HepG2 (cell line): Measurements from ENCODE around the gene LMBRD2. TPM values are rescaled to one million over a fixed set of nuclear protein-coding genes. Genes with fewer than 3 reads are reported as not detected.

Experiments used
- ATAC-seq: fragments of 200-7000 bp; cut with Tn5 transposase; 3 replicates; pipeline ENCODE4 v1.9.1; 2020; ENCODE audit warnings: mild to moderate bottlenecking, moderate library complexity
- BruUV-seq: library from RNA; stranded (reverse); fragments of 400-500 nt; replicated peaks from 2 replicates; lab custom pipeline; 2021; lab: Mats Ljungman, UMichigan
- CTCF ChIA-PET: fragments of 300-600 bp; formaldehyde crosslinking; extraction: SDS; loops from one replicate; lab custom pipeline; 2021; ENCODE audit warnings: low total read pairs, inconsistent platforms, low intra/inter-chr PET ratio; lab: Yijun Ruan, JAX
- POLR2A ChIA-PET: fragments of 350-600 bp; sonication (Branson Sonifier 250); formaldehyde crosslinking; loops from one replicate; lab custom pipeline; 2020; ENCODE audit warnings: antibody characterized with exemption, inconsistent platforms; lab: Yijun Ruan, JAX
- DNase-seq: peaks from one replicate; pipeline ENCODE4 v3.0.0-alpha.2; 2015; ENCODE audit warnings: low spot score
- FAIRE-seq: peaks from 3 replicates; lab custom pipeline; 2011; peaks lifted over from hg19 to GRCh38; lab: Jason Lieb, UNC
- H2AFZ ChIP-seq: one replicate; pipeline ENCODE4 v1.6.1; 2011; ENCODE audit warnings: low read length, inconsistent platforms
- H3K27ac ChIP-seq: fragments of 300-600 bp; 3 replicates; pipeline ENCODE4 v1.8.0; 2011; ENCODE audit warnings: mixed run types, mild to moderate bottlenecking, mixed read lengths, low read length, inconsistent platforms; ENCODE audit not compliant: insufficient read depth; ENCODE audit errors: extremely low read length
- H3K27me3 ChIP-seq, 2 experiments: fragments of 200-600 bp in 1 of 2; 2 replicates in 1 of 2; 3 replicates in 1 of 2; pipeline versions ENCODE4 v1.6.0 to v1.8.0; 2011; ENCODE audit warnings: low read length in 2 of 2, mild to moderate bottlenecking in 2 of 2, moderate library complexity in 2 of 2, inconsistent platforms in 1 of 2; ENCODE audit not compliant: insufficient read depth in 2 of 2, control insufficient read depth in 1 of 2
- H3K36me3 ChIP-seq, 2 experiments: fragments of 200-600 bp in 1 of 2; replicated peaks in 1 of 2; 2 replicates in 1 of 2; 3 replicates in 1 of 2; pipeline versions ENCODE4 v1.5.1 to v1.8.0; 2011; ENCODE audit warnings: low read length in 2 of 2, inconsistent platforms in 1 of 2; ENCODE audit not compliant: insufficient read depth in 2 of 2, control insufficient read depth in 1 of 2
- H3K4me1 ChIP-seq: 2 replicates; pipeline ENCODE4 v1.5.1; 2012; ENCODE audit warnings: low read length, inconsistent platforms; ENCODE audit not compliant: insufficient read depth
- H3K4me2 ChIP-seq: 2 replicates; pipeline ENCODE4 v1.6.0; 2011; ENCODE audit warnings: low read depth, low read length, inconsistent platforms
- H3K4me3 ChIP-seq, 3 experiments: fragments of 200-600 bp in 1 of 3; sonication (generic), shearing (Covaris generic) in 1 of 3; replicated peaks in 1 of 3; 2 replicates each; pipeline ENCODE4 v1.5.1; 2011 to 2016; ENCODE audit warnings: low read length in 3 of 3, inconsistent platforms in 2 of 3, low read depth in 2 of 3, mild to moderate bottlenecking in 2 of 3, control low read depth in 1 of 3, mixed read lengths in 1 of 3; ENCODE audit not compliant: insufficient read depth in 1 of 3
- H3K79me2 ChIP-seq: one replicate; pipeline ENCODE4 v1.6.1; 2011; ENCODE audit warnings: low read length, inconsistent platforms; ENCODE audit not compliant: insufficient read depth
- H3K9ac ChIP-seq: 2 replicates; pipeline ENCODE4 v1.6.0; 2011; ENCODE audit warnings: mild to moderate bottlenecking, low read depth, low read length, inconsistent platforms; ENCODE audit not compliant: insufficient read depth
- H3K9me3 ChIP-seq: 2 replicates; pipeline ENCODE4 v1.5.1; 2012; ENCODE audit warnings: mild to moderate bottlenecking, low read length
- H4K20me1 ChIP-seq: 2 replicates; pipeline ENCODE4 v1.6.0; 2011; ENCODE audit warnings: inconsistent platforms, mild to moderate bottlenecking, low read length, moderate library complexity; ENCODE audit not compliant: insufficient read depth
- BRF2 ChIP-seq: sonication (generic); formaldehyde crosslinking; IDR thresholded peaks from 2 replicates; pipeline ENCODE4 v1.8.1; 2022; ENCODE audit warnings: mild to moderate bottlenecking, missing genetic modification reagents
- CBX1 ChIP-seq: IDR thresholded peaks from one replicate; pipeline ENCODE4 v1.6.1; 2016; ENCODE audit warnings: antibody characterized with exemption, low read depth
- EP300 ChIP-seq, 3 experiments: sonication (generic) in 1 of 3; formaldehyde crosslinking in 1 of 3; IDR thresholded peaks; 2 replicates each; pipeline versions ENCODE4 v1.5.1 to v1.6.1; 2011 to 2020; ENCODE audit warnings: low read depth in 2 of 3, low read length in 2 of 3, borderline replicate concordance in 1 of 3, improper control_type of control experiment in 1 of 3, mild to moderate bottlenecking in 1 of 3, missing genetic modification reagents in 1 of 3, moderate library complexity in 1 of 3
- HNF4A ChIP-seq: sonication (generic); formaldehyde crosslinking; IDR thresholded peaks from 2 replicates; pipeline ENCODE4 v1.4.0; 2020; ENCODE audit warnings: missing genetic modification reagents
- NR2C2 ChIP-seq: sonication (generic); formaldehyde crosslinking; IDR thresholded peaks from 2 replicates; pipeline ENCODE4 v1.4.0; 2020; ENCODE audit warnings: missing genetic modification reagents, mild to moderate bottlenecking, moderate library complexity, borderline replicate concordance
- PRPF4 ChIP-seq: fragments of 200-400 bp; formaldehyde crosslinking; IDR thresholded peaks from 2 replicates; pipeline ENCODE4 v1.6.1; 2016; ENCODE audit warnings: low read length, low read depth; ENCODE audit not compliant: poor library complexity, severe bottlenecking
- SOX5 ChIP-seq: IDR thresholded peaks from 2 replicates; pipeline ENCODE4 v1.6.1; 2016; ENCODE audit warnings: borderline replicate concordance
- SP5 ChIP-seq: IDR thresholded peaks from 2 replicates; pipeline ENCODE4 v1.6.1; 2016; ENCODE audit warnings: low read depth, borderline replicate concordance
- ZC3H4 ChIP-seq: sonication (generic); formaldehyde crosslinking; IDR thresholded peaks from 2 replicates; pipeline ENCODE4 v1.4.0; 2020; ENCODE audit warnings: missing genetic modification reagents, borderline replicate concordance
- ZNF160 ChIP-seq: sonication (generic); formaldehyde crosslinking; IDR thresholded peaks from 2 replicates; pipeline ENCODE4 v1.8.0; 2022; ENCODE audit warnings: mild to moderate bottlenecking, inconsistent platforms, missing genetic modification reagents
- ZNF383 ChIP-seq: sonication (generic); formaldehyde crosslinking; IDR thresholded peaks from 2 replicates; pipeline ENCODE4 v1.4.0; 2020; ENCODE audit warnings: missing genetic modification reagents, mild to moderate bottlenecking, borderline replicate concordance
- ZNF446 ChIP-seq: sonication (generic); formaldehyde crosslinking; IDR thresholded peaks from 2 replicates; pipeline ENCODE4 v1.5.0; 2020; ENCODE audit warnings: mild to moderate bottlenecking, missing genetic modification reagents
- ZNF75D ChIP-seq: sonication (generic); formaldehyde crosslinking; IDR thresholded peaks from 2 replicates; pipeline ENCODE4 v1.8.1; 2023; ENCODE audit warnings: missing genetic modification reagents, mild to moderate bottlenecking, borderline replicate concordance
- ZNF768 ChIP-seq: sonication (generic); formaldehyde crosslinking; IDR thresholded peaks from 2 replicates; pipeline ENCODE4 v1.4.0; 2020; ENCODE audit warnings: missing genetic modification reagents
- ZNF83 ChIP-seq: sonication (generic); formaldehyde crosslinking; IDR thresholded peaks from 2 replicates; pipeline ENCODE4 v1.4.0; 2020; ENCODE audit warnings: missing genetic modification reagents, mild to moderate bottlenecking, borderline replicate concordance
- WGBS: methylation state at CpG from one replicate; pipeline ENCODE4 v1.1.6; 2017; ENCODE audit warnings: low lambda C conversion rate; 5-methylcytosine and 5-hydroxymethylcytosine counted together
- in situ Hi-C: cut with HindIII; loops from 2 replicates; pipeline ENCODE4 v1.10.0; 2017; ENCODE audit warnings: low pct_unique_long_range_greater_than_20kb; ENCODE audit not compliant: extremely low pct_ligation_motif_present
- intact Hi-C: fragments of 100-400 bp; cut with micrococcal nuclease; formaldehyde crosslinking; loops from one replicate; pipeline ENCODE4 v1.10.0; 2022; ENCODE audit not compliant: unreplicated experiment
- polyA plus RNA-seq, 8 experiments: library from polyadenylated mRNA; depleted of rRNA in 3 of 8; stranded (reverse) in 7 of 8; unstranded in 1 of 8; fragments of >200 nt; fragmentation: Illumina TruSeq in 4 of 8; extraction: Trizol in 4 of 8; gene quantifications; 2 replicates each; pipeline versions ENCODE4 v1.2.1 to v1.2.3, GENCODE V29; 2011 to 2016; ENCODE audit warnings: low read depth in 4 of 8, missing spikeins in 1 of 8, mixed read lengths in 1 of 8; ENCODE audit not compliant: insufficient read depth in 1 of 8
- total RNA-seq, 5 experiments: library from RNA; depleted of rRNA; stranded (reverse); fragments of >200 nt; fragmentation: Illumina TruSeq; extraction: Trizol; gene quantifications; 2 replicates each; pipeline ENCODE4 v1.2.3, GENCODE V29; 2016; ENCODE audit warnings: low read depth in 1 of 5
- TF ChIP-seq, protein P1 (sequence below): sonication (generic); formaldehyde crosslinking; IDR thresholded peaks from 2 replicates; pipeline ENCODE4 v1.4.0; 2020; ENCODE audit warnings: missing genetic modification reagents, mild to moderate bottlenecking, borderline replicate concordance

Gene LMBRD2
- total and polyA plus RNA-seq, 2 of the 13 experiments (the other 11 are each of a cell fraction or from before 2014, with no cell fraction given): 2.0 to 4.7 TPM

DNA sequence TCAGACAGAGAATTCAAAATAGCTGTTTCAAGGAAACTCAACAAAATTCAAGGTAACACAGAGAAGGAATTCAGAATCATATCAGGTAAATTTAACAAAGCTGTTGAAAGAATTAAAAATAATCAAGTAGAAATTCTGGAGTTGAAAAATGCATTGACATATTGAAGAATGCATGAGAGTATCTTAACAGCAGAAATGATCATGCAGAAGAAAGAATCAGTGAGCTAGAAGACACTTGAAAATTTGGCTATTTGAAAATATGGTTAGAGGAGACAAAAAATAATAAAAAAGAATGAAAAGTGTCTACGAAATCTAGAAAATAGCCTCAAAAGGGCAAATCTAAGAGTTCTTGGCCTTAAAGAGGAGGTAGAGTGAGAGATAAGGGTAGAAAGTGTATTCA lies 22.9 kb downstream of the LMBRD2 start:
- Histone ChIP-seq H3K4me1 (no peaks in the 10 kb centered on the region), H3K4me2 (no peak overlapping the region), H3K36me3 (no peaks in the 10 kb centered on the region), H3K79me2 (no peaks in the 10 kb centered on the region), H4K20me1 (no peaks in the 10 kb centered on the region), H3K4me3 (no peak overlapping the region), H3K9me3 (no peaks in the 10 kb centered on the region; the same call in 1 of the 2 replicates), H3K27me3 (no peaks in the 10 kb centered on the region), H3K9ac (no peak overlapping the region)
- no TSS peak for BruUV-seq
- FAIRE-seq (no peak), ATAC-seq (no peak), DNase-seq (no peak)
- WGBS: 100% methylated on average over 1 of the region's 1 CpG
- POLR2A ChIA-PET: no interaction called here
- intact Hi-C loops: no loop called here
- TF ChIP-seq ZNF160 (peak; percentile 68; the same call in 1 of the 2 replicates), ZNF83 (CRISPR knock-in tag) (no peak)
- TF ChIP-seq, all 625 proteins: peak for 1
- in situ Hi-C loops: no loop called here
- CTCF ChIA-PET: no interaction called here
- Histone ChIP-seq H2AFZ (no peak overlapping the region), H3K27ac (no peak overlapping the region)

- FAIRE-seq (no peak), ATAC-seq (no peak), DNase-seq (no peak)
- H3K27ac ChIP-seq: no peak overlapping the region
- no peaks in the 10 kb centered on the region for H3K79me2 ChIP-seq
- in situ Hi-C loops: no loop called here
- BruUV-seq: no TSS peak
- ChIA-PET CTCF (no interaction called here), POLR2A (no interaction called here)
- intact Hi-C loops: no loop called here
- WGBS: 96% methylated on average over 1 of the region's 1 CpG
- H3K4me3 ChIP-seq: no peak overlapping the region
- H3K9ac ChIP-seq: no peak overlapping the region
- H3K36me3 ChIP-seq: no peaks in the 10 kb centered on the region; a peak in 1 of 5 replicates
- no peaks in the 10 kb centered on the region; the same call in 1 of the 2 replicates for H3K9me3 ChIP-seq
- no peak overlapping the region for H2AFZ ChIP-seq
- H3K4me1 ChIP-seq: no peaks in the 10 kb centered on the region
- no peak overlapping the region for H3K4me2 ChIP-seq
- H4K20me1 ChIP-seq: no peaks in the 10 kb centered on the region
- H3K27me3 ChIP-seq: no peaks in the 10 kb centered on the region
- TF ChIP-seq ZNF75D (CRISPR knock-in tag) (no peak), PRPF4 (no peak), EP300 (IDR thresholded peaks at IDR 0.05; ENCODE audit: low read depth in 2 of 2, low read length in 2 of 2) (no peak), EP300 (CRISPR knock-in tag; IDR thresholded peaks at IDR 0.05; ENCODE audit: borderline replicate concordance) (no peak), ZNF446 (CRISPR knock-in tag) (no peak), BRF2 (CRISPR knock-in tag) (no peak), SP5 (no peak), ZC3H4 (no peak), ZNF768 (CRISPR knock-in tag) (no peak), HNF4A (CRISPR knock-in tag) (no peak), ZNF383 (CRISPR knock-in tag) (no peak), CBX1 (no peak), NR2C2 (no peak), SOX5 (CRISPR knock-in tag) (no peak)
- TF ChIP-seq, protein P1, sequence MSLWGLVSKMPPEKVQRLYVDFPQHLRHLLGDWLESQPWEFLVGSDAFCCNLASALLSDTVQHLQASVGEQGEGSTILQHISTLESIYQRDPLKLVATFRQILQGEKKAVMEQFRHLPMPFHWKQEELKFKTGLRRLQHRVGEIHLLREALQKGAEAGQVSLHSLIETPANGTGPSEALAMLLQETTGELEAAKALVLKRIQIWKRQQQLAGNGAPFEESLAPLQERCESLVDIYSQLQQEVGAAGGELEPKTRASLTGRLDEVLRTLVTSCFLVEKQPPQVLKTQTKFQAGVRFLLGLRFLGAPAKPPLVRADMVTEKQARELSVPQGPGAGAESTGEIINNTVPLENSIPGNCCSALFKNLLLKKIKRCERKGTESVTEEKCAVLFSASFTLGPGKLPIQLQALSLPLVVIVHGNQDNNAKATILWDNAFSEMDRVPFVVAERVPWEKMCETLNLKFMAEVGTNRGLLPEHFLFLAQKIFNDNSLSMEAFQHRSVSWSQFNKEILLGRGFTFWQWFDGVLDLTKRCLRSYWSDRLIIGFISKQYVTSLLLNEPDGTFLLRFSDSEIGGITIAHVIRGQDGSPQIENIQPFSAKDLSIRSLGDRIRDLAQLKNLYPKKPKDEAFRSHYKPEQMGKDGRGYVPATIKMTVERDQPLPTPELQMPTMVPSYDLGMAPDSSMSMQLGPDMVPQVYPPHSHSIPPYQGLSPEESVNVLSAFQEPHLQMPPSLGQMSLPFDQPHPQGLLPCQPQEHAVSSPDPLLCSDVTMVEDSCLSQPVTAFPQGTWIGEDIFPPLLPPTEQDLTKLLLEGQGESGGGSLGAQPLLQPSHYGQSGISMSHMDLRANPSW (CRISPR knock-in tag): no peak
Measured at GRCh38 chr5:36125868-36126267, 25.8 kb downstream of the LMBRD2 start.
